Measurements from ENCODE around the gene GNPTAB. TPM values are rescaled to one million over a fixed set of nuclear protein-coding genes. Genes with fewer than 3 reads are reported as not detected.

The GNPTAB gene
- total RNA-seq, 1 experiment from 2014 or later, result 40.8 TPM

DNA sequence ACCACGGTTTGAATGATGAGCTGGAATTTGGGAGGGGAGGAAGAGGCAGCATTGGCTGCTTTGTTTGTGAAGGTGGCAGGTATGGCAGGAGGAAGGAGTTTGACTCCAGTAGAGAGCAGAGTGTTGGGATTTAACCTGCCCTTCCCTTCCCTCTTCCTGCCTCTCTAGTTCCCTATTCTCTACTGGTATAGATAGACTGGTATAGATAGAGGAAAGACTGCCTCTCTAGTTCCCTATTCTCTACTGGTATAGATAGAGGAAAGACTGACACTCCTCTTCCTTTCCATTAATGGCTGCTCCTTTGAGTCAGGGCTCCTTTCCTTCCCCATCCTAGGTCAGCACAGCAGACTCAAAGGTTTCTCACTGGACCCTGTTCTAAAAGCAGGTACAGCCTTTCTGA lies 83.1 kb downstream of the GNPTAB start:
- Histone ChIP-seq H3K9me3 (ENCODE audit: control insufficient read depth, insufficient read depth, low read depth, low read length) (no peaks in the 10 kb centered on the region), H3K4me1 (ENCODE audit: control insufficient read depth, insufficient read depth, low read length) (no peaks in the 10 kb centered on the region), H3K27ac (ENCODE audit: low read length) (no peak overlapping the region), H3K36me3 (ENCODE audit: control insufficient read depth, insufficient read depth, low read length) (no peaks in the 10 kb centered on the region; the same call in 1 of the 2 replicates), H3K27me3 (ENCODE audit: control insufficient read depth, insufficient read depth, low read length) (no peaks in the 10 kb centered on the region), H3K4me3 (ENCODE audit: low read depth in 2 of 2, low read length in 2 of 2) (no peak overlapping the region)
- no peak for ATAC-seq
- BruUV-seq (replicated peaks), result no TSS peak
- no peak for DNase-seq (ENCODE audit: low read depth, low spot score)
- intact Hi-C loops (cut with micrococcal nuclease; ENCODE audit: unreplicated experiment), result no loop called here
- ChIA-PET CTCF (no interaction called here), POLR2A (no interaction called here)
- in situ Hi-C loops (cut with HindIII; ENCODE audit: low pct_unique_long_range_greater_than_20kb, low sequenced_read_pairs), result no loop called here
- TF ChIP-seq, protein P1, sequence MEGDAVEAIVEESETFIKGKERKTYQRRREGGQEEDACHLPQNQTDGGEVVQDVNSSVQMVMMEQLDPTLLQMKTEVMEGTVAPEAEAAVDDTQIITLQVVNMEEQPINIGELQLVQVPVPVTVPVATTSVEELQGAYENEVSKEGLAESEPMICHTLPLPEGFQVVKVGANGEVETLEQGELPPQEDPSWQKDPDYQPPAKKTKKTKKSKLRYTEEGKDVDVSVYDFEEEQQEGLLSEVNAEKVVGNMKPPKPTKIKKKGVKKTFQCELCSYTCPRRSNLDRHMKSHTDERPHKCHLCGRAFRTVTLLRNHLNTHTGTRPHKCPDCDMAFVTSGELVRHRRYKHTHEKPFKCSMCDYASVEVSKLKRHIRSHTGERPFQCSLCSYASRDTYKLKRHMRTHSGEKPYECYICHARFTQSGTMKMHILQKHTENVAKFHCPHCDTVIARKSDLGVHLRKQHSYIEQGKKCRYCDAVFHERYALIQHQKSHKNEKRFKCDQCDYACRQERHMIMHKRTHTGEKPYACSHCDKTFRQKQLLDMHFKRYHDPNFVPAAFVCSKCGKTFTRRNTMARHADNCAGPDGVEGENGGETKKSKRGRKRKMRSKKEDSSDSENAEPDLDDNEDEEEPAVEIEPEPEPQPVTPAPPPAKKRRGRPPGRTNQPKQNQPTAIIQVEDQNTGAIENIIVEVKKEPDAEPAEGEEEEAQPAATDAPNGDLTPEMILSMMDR (IDR thresholded peaks at IDR 0.05), result no peak
- TF ChIP-seq POLR2AphosphoS5 (IDR thresholded peaks at IDR 0.05; ENCODE audit: low read depth, low read length) (no peak), SIN3A (IDR thresholded peaks at IDR 0.05; ENCODE audit: borderline replicate concordance, insufficient read depth, low read depth, low read length) (no peak), TCF7L2 (IDR thresholded peaks at IDR 0.05; ENCODE audit: low read depth, low read length) (no peak)
- TF ChIP-seq, protein P2, sequence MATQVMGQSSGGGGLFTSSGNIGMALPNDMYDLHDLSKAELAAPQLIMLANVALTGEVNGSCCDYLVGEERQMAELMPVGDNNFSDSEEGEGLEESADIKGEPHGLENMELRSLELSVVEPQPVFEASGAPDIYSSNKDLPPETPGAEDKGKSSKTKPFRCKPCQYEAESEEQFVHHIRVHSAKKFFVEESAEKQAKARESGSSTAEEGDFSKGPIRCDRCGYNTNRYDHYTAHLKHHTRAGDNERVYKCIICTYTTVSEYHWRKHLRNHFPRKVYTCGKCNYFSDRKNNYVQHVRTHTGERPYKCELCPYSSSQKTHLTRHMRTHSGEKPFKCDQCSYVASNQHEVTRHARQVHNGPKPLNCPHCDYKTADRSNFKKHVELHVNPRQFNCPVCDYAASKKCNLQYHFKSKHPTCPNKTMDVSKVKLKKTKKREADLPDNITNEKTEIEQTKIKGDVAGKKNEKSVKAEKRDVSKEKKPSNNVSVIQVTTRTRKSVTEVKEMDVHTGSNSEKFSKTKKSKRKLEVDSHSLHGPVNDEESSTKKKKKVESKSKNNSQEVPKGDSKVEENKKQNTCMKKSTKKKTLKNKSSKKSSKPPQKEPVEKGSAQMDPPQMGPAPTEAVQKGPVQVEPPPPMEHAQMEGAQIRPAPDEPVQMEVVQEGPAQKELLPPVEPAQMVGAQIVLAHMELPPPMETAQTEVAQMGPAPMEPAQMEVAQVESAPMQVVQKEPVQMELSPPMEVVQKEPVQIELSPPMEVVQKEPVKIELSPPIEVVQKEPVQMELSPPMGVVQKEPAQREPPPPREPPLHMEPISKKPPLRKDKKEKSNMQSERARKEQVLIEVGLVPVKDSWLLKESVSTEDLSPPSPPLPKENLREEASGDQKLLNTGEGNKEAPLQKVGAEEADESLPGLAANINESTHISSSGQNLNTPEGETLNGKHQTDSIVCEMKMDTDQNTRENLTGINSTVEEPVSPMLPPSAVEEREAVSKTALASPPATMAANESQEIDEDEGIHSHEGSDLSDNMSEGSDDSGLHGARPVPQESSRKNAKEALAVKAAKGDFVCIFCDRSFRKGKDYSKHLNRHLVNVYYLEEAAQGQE (IDR thresholded peaks at IDR 0.05; ENCODE audit: insufficient read depth in 1 of 2, low read depth in 2 of 2, low read length in 1 of 2), result no peak

DNA sequence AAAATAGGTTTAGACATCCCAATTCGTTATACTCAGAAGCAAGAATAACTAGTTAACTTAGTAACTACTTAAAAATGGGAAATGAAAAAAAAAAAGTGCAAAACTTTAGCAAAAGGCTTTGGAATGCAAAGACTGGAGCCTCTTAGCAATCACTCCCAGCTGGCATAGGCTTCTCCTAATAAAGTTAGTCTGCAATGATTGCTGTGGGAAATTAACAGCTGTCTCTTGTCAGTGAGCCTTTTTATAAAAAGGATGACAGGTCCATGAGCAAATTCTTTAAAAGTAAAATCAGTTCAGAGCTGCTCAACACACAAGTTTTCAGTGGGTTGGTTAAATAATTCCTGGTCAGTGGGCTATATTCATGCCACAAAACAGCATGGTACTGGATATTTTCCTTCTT lies 84.1 kb downstream of the GNPTAB start:
- ChIA-PET CTCF (no interaction called here), POLR2A (no interaction called here)
- ATAC-seq (no peak), DNase-seq (ENCODE audit: low read depth, low spot score) (no peak)
- Histone ChIP-seq H3K36me3 (ENCODE audit: control insufficient read depth, insufficient read depth, low read length) (no peaks in the 10 kb centered on the region; the same call in 1 of the 2 replicates), H3K27me3 (ENCODE audit: control insufficient read depth, insufficient read depth, low read length) (no peaks in the 10 kb centered on the region), H3K4me3 (ENCODE audit: low read depth in 2 of 2, low read length in 2 of 2) (no peak overlapping the region), H3K27ac (ENCODE audit: low read length) (no peak overlapping the region), H3K4me1 (ENCODE audit: control insufficient read depth, insufficient read depth, low read length) (no peaks in the 10 kb centered on the region), H3K9me3 (ENCODE audit: control insufficient read depth, insufficient read depth, low read depth, low read length) (no peaks in the 10 kb centered on the region)
- TSS peak; percentile 73 for BruUV-seq (replicated peaks)
- TF ChIP-seq POLR2AphosphoS5 (IDR thresholded peaks at IDR 0.05; ENCODE audit: low read depth, low read length), result no peak
- TF ChIP-seq, protein P2 (IDR thresholded peaks at IDR 0.05; ENCODE audit: insufficient read depth in 1 of 2, low read depth in 2 of 2, low read length in 1 of 2), result no peak
- no peak for TF ChIP-seq SIN3A (IDR thresholded peaks at IDR 0.05; ENCODE audit: borderline replicate concordance, insufficient read depth, low read depth, low read length)
- TF ChIP-seq, protein P1 (IDR thresholded peaks at IDR 0.05), result no peak
- no peak for TF ChIP-seq TCF7L2 (IDR thresholded peaks at IDR 0.05; ENCODE audit: low read depth, low read length)
- intact Hi-C loops (cut with micrococcal nuclease; ENCODE audit: unreplicated experiment) (no loop called here), in situ Hi-C loops (cut with HindIII; ENCODE audit: low pct_unique_long_range_greater_than_20kb, low sequenced_read_pairs) (no loop called here)

Data from Panc1 (cell line).